Lung microvascular endothelial cell (primary cell): ENCODE results near the gene DGKE. TPM values are rescaled to one million over a fixed set of nuclear protein-coding genes. Genes with fewer than 3 reads are reported as not detected.

ENCODE experiments used
- DNase-seq, 2 donors: peaks; one replicate each; pipeline versions ENCODE4 v3.0.0 to v3.0.0-alpha.2; 2010; ENCODE audit warnings: low read depth in 2 of 2
- total RNA-seq: library from RNA; depleted of rRNA; stranded (reverse); fragments of >200 nt; gene quantifications from 2 replicates; pipeline ENCODE4 v1.2.1, GENCODE V29; 2014

The DGKE gene
- total RNA-seq, 1 donor from 2014 or later: 16.3 TPM

DNA sequence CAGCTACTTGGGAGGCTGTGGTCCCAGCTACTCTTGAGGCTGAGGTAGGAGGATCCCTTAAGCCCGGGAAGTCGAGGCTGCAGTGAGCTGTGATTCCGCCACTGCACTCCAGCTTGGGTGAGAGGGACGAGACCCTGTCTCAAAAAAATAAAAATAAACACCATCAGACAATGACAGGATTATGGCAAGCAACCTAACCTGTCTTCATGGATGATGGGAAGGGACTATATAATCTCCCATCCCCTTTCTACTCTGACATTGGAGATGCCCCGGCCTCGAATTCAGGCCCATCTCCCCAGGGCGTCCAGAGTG is 79.0 kb downstream of the DGKE start:
- DNase-seq: no peak

DNA sequence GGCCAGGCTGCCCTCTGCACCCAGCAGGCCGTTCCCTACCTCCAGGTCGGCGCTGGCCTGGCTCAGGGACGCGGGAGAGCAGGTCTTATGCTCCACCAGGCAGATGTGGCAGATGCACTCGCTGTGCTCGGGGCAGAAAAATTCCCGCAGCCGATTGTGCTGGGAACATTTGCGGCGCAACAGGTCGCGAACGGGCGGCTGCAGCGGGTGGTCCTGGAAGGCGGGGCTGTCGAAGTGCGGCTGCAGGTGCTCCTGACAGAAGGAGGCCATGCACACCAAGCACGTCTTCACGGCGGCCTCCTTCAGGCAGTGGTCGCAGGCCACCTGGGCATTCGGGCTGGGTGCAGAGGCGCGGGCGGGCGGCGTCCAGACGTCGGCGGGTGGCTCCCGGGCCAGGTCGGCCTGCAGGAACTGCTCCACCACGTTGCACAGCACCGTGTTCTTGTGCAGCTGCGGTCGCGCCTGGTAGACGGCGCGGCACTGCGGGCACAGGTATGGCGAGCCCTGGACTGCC is 79.5 kb downstream of the DGKE start:
- DNase-seq: peak; percentile 19 to 36

DNA sequence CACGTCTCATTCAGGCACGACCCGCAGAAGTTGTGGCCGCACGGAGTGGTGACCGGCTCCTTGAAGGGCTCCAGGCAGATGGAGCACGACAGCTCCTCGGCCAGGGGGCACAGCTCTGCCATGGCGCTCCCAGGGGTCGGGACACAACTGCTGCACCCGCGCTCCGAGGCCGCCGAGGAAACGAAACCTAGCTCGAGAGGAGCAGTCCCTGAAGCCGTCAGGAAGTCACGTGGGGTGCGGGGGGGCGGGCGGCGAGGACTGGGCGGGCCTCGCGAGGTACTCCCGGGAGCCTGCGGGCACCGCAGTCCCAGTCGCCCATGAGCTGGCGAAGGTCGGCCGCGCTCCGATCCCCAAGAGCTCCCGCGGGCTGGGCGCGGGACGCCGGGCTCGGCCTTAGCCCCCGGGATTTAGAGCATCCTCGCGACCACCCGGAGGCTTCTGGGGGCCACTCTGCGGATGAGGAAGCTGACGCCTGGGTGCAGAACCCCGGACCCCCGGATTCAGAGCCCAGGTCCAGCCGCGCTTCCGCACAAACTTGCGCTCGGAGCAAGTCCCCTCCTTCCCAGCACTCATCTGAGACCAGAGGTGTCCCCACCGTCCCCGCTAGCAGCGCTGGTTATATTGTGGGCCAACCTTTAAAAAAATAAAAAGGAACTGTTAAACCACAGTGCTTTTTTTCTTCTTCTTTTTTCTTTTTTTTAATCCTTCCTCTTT is 80.1 kb downstream of the DGKE start, which contains the start of gene TRIM25:
Gene TRIM25 (minus strand): TSS at position 183 of the 714 bp plus-strand sequence. CDS start 61 bp downstream, at position 122.
- DNase-seq: peak; percentile 93

DNA sequence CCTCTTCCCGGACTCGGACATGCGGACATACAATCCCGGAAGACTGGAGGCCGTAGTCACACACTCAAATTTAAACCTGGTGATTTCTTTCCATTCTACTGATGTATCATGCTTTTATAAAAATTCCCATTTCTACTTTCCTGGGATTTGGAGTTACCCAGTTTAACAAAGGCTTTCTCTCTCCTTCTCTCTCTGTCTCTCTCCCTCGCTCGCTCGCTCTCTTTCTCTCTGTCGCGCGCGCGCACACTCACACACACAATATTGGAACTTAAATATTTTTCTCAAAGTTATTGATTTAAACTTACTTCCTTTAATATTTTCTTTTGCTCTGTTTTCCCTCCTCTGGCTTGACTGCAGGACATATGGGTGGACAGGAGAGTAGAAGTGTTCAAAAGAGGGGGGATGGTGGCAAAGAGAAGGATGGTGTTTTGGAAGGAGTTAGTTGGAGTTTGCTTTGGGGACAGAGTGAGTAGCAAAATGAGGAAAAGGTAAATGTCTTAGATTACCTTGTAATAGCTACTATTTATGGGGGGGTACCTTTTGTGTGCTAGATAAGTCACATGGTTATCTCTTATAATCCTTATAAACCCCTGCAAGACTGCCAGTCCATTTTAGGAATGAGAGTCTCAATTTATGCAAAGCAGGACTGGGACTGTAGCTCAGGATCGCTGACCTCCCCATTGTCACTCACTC is 80.8 kb downstream of the DGKE start:
- peak in 1 of 2 donors; percentile 12 for DNase-seq

DNA sequence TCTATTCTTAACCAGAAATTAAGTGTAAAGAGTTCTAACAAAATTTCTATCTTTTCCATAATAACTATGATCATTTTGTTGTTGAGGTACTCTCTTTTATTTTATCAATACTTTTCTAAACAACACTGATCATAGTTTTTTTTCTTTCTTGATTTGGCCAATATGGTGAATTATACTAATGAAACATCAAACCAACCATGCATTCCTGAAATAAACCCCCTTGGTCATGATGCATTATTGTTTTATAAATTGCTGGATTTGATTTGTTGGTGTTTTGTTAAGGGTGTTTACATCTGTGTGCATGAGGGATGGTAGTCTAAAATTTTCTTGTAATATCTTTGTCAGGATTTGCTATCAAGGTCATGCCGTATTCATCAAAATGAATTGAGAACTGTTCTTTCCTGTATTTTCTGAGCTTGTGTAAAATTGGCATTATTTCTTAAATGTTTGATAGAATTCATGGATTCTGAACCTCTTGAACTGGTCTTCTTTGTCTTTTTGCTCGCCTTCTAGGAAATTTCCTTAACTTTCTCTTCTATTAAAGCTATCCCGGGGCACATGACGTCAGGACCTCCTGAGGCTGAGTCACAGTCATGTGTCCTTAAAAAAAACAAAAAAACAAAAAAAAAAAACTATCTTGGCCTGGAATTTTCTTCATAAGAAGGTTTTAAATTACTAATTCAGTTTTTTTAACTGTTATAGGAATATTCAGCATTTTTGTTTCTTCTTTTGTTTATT is 83.8 kb downstream of the DGKE start:
- DNase-seq: peak in 1 of 2 donors; percentile 74

DNA sequence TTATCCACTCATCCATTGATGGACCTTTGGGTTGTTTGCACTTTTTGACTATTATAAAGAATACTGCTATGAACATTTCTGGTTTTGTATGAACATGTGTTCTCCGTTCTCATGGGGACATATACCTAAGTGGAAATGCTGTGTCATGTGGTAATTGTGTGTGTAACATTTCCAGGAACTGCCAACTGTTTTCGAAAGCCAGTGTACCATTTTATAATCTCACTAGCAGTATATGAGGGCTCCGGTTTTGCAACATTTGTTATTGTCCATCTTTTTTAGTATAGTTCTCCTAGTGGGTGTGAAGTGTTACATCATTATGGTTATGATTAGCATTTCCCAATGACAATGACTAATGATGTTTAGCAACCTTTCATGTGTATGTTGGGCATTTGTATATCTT is 85.0 kb downstream of the DGKE start:
- no peak for DNase-seq

Other genes starting within 250 kb of the DGKE start
- 0.65 and 1.8 TPM in 2 replicates for gene NOG, start 240.5 kb upstream of the DGKE start, total RNA-seq
- gene C17orf67, start 231 bp upstream of the DGKE start, total RNA-seq: 3.5 and 18.1 TPM in 2 replicates
- gene TRIM25, start 79.9 kb downstream of the DGKE start, total RNA-seq: 20.0 and 27.2 TPM in 2 replicates
- 8.7 and 10.7 TPM in 2 replicates for gene COIL, start 126.9 kb downstream of the DGKE start, total RNA-seq
- 26.6 and 27.7 TPM in 2 replicates for gene SCPEP1, start 144.0 kb downstream of the DGKE start, total RNA-seq